SU-DHL-6 (cell line): ENCODE data around the gene TFEB.
A peak's percentile ranks its signal among the peaks of the same experiment; 100 is the strongest.

Source experiments
- H2AFZ ChIP-seq: fragments of 200-600 bp; sonication (generic); 2 replicates; pipeline ENCODE4 v1.6.1; 2014; ENCODE audit warnings: low read depth, mild to moderate bottlenecking, moderate library complexity, mixed read lengths, antibody characterized with exemption, low read length; ENCODE audit not compliant: severe bottlenecking
- H3F3A ChIP-seq: fragments of 200-600 bp; shearing (Covaris generic); 2 replicates; pipeline ENCODE4 v1.6.0; 2016; ENCODE audit warnings: antibody characterized with exemption, mild to moderate bottlenecking; ENCODE audit not compliant: insufficient read depth
- H3K27ac ChIP-seq: fragments of 200-600 bp; sonication (generic); 2 replicates; pipeline ENCODE4 v1.5.1; 2016; ENCODE audit warnings: low read depth, mild to moderate bottlenecking, low read length, moderate library complexity, mixed read lengths
- H3K27me3 ChIP-seq: fragments of 200-600 bp; sonication (generic), shearing (Covaris generic); 2 replicates; pipeline ENCODE4 v1.6.0; 2014; ENCODE audit warnings: mild to moderate bottlenecking, low read length
- H3K36me3 ChIP-seq: fragments of 200-600 bp; sonication (generic); 2 replicates; pipeline ENCODE4 v1.6.1; 2014; ENCODE audit warnings: mild to moderate bottlenecking, low read length, mixed read lengths
- H3K4me2 ChIP-seq: fragments of 300-600, 200-600 bp; shearing (Covaris generic), sonication (generic); 2 replicates; pipeline ENCODE4 v1.6.0; 2014; ENCODE audit warnings: low read length, low read depth, mild to moderate bottlenecking; ENCODE audit not compliant: poor library complexity, severe bottlenecking
- H3K4me3 ChIP-seq: fragments of 200-600 bp; sonication (generic); 2 replicates; pipeline ENCODE4 v1.5.1; 2014; ENCODE audit warnings: antibody characterized with exemption, low read length, mild to moderate bottlenecking, mixed read lengths; ENCODE audit not compliant: insufficient read depth, poor library complexity, severe bottlenecking
- H3K79me2 ChIP-seq: fragments of 200-600 bp; sonication (generic); 2 replicates; pipeline ENCODE4 v1.6.1; 2014; ENCODE audit warnings: mild to moderate bottlenecking, low read length, moderate library complexity; ENCODE audit not compliant: insufficient read depth
- H3K9ac ChIP-seq: fragments of 200-600 bp; sonication (generic); 2 replicates; pipeline ENCODE4 v1.7.0; 2014; ENCODE audit warnings: mild to moderate bottlenecking, low read length
- H3K9me2 ChIP-seq: fragments of 200-600 bp; sonication (generic); replicated peaks from 2 replicates; pipeline ENCODE4 v1.6.1; 2014; ENCODE audit warnings: low read length; ENCODE audit not compliant: insufficient read depth
- H3K9me3 ChIP-seq: fragments of 200-600 bp; sonication (generic); 2 replicates; pipeline ENCODE4 v1.6.1; 2014; ENCODE audit warnings: low read length, mixed read lengths; ENCODE audit not compliant: insufficient read depth
- H4K20me1 ChIP-seq: fragments of 200-600 bp; sonication (generic); 2 replicates; pipeline ENCODE4 v1.6.1; 2014; ENCODE audit warnings: low read depth, mild to moderate bottlenecking, antibody characterized with exemption, low read length, moderate library complexity, mixed read lengths
- CTCF ChIP-seq: fragments of 200-600 bp; sonication (generic); IDR thresholded peaks from one replicate; pipeline ENCODE4 v1.5.1; 2017; ENCODE audit warnings: antibody characterized with exemption, mild to moderate bottlenecking, low read length, moderate library complexity; ENCODE audit not compliant: insufficient read depth, poor library complexity, severe bottlenecking
- EZH2phosphoT487 ChIP-seq: fragments of 200-600 bp; sonication (generic), shearing (Covaris generic); conservative IDR thresholded peaks from 2 replicates; pipeline ENCODE4 v1.6.1; 2018; ENCODE audit warnings: mild to moderate bottlenecking, antibody characterized with exemption, low read length, moderate library complexity, mixed read lengths

The TFEB gene

DNA sequence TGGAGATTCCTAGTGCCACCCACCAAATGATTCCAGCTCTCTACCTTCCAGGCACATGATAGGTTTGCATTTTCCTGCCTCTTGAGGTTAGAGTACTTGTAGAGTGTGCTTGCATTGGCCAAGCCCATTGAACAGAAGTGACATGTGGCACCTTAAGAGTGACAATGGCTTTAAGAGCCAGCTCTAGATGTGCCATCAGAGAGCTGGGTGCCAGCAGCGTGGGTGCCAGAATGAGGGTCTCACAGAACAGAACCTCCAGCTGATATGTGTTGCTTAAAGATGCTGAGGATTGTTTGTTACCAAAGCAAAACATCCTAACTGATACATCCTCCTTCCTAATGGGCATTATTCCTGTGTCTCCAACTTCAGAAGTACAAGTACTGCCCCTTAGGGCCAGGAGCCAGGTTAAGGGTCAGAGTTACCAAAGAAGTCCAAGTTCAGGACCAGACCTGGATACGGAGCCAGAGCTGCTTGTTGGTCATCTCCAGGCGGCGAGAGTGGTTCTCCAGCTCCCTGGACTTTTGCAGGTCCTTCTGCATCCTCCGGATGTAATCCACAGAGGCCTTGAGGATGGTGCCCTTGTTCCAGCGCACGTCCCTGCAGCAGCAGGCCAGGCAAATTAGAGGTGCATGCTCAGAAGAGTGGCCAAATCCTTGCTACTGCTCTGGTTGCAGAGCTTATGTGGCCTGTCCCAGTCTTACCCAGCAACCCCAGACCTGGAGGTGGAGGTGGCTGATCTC is 49.6 kb downstream of the TFEB start:
- Histone ChIP-seq H3K27ac (no peak overlapping the region), H4K20me1 (no peaks in the 10 kb centered on the region; the same call in 1 of the 2 replicates), H3K36me3 (no peaks in the 10 kb centered on the region), H3K79me2 (no peaks in the 10 kb centered on the region), H3K27me3 (no peaks in the 10 kb centered on the region), H3K9me2 (no peaks in the 10 kb centered on the region), H3F3A (peaks cover 18% of the 10 kb centered on the region), H2AFZ (no peak overlapping the region), H3K4me2 (no peak overlapping the region), H3K4me3 (no peak overlapping the region), H3K9me3 (no peaks in the 10 kb centered on the region), H3K9ac (no peak overlapping the region)
- no peak for TF ChIP-seq CTCF
- TF ChIP-seq EZH2phosphoT487, result no peak

DNA sequence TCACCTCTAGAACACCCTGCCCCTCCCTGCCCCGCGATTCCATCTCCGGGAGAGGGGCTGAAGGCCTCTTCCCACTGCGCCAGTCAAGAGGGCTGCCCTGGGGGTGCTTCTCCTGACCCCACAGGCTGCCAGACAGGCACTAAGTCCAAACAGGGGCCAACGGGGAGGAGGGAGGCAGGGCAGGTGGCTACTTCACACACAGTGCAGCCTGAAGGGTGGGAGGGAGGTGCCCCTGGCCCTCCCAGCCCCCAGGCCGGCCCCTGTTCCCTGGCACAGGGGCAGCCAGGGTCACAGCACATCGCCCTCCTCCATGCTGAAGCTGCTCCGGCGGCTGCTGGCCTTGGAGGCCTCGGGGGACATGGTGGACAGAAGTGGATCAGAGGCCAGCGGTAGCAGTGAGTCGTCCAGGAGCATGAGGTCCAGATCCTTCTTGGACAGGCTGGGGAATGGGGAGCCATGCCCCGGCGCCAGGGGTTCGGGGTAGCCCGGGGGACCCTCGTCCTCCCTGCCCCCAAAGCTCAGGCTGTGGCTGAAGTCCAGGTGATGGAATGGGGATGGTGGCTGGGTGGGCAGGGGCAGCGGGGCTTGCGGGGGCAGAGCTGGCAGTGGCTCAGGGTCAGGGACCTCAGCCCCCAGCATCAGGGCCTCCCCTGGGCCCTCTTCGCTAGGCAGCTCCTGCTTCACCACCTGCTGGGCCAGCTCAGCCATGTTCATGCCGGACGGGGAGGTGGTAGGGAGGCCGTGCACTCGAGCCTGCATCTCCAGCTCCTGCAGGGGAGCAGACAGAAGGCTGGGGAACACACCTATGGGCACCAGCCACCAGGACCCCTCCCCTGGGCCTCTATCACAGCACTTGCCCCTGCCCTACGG is 50.9 kb downstream of the TFEB start:
- Histone ChIP-seq H3K9me2 (no peaks in the 10 kb centered on the region), H3K9me3 (no peaks in the 10 kb centered on the region), H3K79me2 (no peaks in the 10 kb centered on the region), H3K9ac (no peak overlapping the region), H3K4me2 (no peak overlapping the region), H4K20me1 (no peaks in the 10 kb centered on the region; the same call in 1 of the 2 replicates), H3F3A (peaks cover 18% of the 10 kb centered on the region), H3K27me3 (no peaks in the 10 kb centered on the region), H3K27ac (no peak overlapping the region), H3K4me3 (no peak overlapping the region), H2AFZ (no peak overlapping the region), H3K36me3 (no peaks in the 10 kb centered on the region)
- no peak for TF ChIP-seq EZH2phosphoT487
- TF ChIP-seq CTCF, result no peak

DNA sequence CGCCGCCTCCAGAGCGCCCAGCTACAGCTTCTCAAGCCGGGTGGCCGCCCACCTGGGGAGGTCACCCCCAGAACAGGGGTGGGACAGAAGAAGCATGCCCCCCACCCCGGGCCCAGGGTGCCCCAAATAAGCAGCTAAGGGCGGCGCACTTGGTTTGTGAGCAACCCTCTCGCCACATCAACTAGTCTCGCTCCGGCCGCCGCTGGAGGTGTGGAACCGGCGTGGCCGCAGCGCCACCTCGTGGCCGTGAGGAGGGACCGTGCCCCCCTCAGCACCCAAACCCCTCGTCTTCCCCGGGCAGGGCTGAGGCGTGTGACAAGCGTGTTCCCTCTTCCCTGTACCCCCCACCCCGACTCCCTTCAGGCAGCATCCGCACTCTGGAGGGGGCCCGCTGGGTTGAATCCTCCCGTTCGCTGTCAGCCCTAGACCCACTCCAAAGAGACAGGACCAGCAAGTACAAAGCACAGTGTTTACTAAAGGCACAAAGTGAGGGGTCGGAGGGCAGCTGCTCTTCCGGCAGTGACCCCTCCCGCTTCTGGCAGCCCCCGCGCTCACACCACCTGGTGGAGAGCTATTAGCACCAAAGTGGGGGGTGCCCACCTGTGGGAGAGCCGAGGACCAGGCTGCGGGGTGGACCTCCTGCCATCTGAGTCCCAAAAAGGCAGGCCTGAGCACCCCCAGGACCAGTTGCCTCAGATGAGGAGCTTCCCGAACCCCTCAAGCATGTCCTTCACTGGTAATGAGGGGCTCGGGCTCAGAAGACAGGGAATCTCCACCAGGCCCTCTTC is 51.7 kb downstream of the TFEB start:
- H3K4me3 ChIP-seq, result no peak overlapping the region
- no peak overlapping the region for H3K9ac ChIP-seq

More for the DNA sequence above, 51.7 kb downstream of the TFEB start:
- Histone ChIP-seq H3K79me2 (no peaks in the 10 kb centered on the region), H3K27ac (no peak overlapping the region), H2AFZ (no peak overlapping the region), H3K27me3 (no peaks in the 10 kb centered on the region), H4K20me1 (no peaks in the 10 kb centered on the region; the same call in 1 of the 2 replicates), H3K36me3 (no peaks in the 10 kb centered on the region), H3K4me2 (no peak overlapping the region), H3K9me2 (no peaks in the 10 kb centered on the region), H3K9me3 (no peaks in the 10 kb centered on the region), H3F3A (peaks cover 18% of the 10 kb centered on the region)
- peak; percentile 94 for TF ChIP-seq CTCF
- no peak for TF ChIP-seq EZH2phosphoT487
